ENCODE measurements around the gene SUSD1.

DNA sequence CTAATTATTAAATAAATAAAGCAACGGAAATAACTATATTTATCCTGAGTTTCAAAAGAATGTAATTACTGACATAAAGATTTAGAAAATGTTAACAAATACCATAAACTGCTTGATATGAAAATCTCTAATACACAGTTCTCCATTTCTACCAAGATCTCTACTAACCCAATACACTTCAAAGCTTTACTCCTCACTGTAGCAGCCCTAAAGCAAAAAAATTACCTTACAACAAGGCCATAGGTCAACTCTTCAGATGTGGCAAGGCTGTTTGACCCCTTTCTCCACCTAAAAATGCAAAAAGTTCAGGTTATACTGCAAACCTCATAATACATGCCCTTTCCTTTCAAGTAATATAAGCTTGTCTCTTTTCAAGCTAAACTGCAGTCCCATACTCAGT lies 181.8 kb downstream of the SUSD1 start:
- TF ChIP-seq, protein P1, sequence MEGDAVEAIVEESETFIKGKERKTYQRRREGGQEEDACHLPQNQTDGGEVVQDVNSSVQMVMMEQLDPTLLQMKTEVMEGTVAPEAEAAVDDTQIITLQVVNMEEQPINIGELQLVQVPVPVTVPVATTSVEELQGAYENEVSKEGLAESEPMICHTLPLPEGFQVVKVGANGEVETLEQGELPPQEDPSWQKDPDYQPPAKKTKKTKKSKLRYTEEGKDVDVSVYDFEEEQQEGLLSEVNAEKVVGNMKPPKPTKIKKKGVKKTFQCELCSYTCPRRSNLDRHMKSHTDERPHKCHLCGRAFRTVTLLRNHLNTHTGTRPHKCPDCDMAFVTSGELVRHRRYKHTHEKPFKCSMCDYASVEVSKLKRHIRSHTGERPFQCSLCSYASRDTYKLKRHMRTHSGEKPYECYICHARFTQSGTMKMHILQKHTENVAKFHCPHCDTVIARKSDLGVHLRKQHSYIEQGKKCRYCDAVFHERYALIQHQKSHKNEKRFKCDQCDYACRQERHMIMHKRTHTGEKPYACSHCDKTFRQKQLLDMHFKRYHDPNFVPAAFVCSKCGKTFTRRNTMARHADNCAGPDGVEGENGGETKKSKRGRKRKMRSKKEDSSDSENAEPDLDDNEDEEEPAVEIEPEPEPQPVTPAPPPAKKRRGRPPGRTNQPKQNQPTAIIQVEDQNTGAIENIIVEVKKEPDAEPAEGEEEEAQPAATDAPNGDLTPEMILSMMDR (IDR thresholded peaks at IDR 0.05) = no peak
- TF ChIP-seq POLR2AphosphoS5 (IDR thresholded peaks at IDR 0.05; ENCODE audit: low read depth, low read length) = no peak
- TF ChIP-seq, protein P2, sequence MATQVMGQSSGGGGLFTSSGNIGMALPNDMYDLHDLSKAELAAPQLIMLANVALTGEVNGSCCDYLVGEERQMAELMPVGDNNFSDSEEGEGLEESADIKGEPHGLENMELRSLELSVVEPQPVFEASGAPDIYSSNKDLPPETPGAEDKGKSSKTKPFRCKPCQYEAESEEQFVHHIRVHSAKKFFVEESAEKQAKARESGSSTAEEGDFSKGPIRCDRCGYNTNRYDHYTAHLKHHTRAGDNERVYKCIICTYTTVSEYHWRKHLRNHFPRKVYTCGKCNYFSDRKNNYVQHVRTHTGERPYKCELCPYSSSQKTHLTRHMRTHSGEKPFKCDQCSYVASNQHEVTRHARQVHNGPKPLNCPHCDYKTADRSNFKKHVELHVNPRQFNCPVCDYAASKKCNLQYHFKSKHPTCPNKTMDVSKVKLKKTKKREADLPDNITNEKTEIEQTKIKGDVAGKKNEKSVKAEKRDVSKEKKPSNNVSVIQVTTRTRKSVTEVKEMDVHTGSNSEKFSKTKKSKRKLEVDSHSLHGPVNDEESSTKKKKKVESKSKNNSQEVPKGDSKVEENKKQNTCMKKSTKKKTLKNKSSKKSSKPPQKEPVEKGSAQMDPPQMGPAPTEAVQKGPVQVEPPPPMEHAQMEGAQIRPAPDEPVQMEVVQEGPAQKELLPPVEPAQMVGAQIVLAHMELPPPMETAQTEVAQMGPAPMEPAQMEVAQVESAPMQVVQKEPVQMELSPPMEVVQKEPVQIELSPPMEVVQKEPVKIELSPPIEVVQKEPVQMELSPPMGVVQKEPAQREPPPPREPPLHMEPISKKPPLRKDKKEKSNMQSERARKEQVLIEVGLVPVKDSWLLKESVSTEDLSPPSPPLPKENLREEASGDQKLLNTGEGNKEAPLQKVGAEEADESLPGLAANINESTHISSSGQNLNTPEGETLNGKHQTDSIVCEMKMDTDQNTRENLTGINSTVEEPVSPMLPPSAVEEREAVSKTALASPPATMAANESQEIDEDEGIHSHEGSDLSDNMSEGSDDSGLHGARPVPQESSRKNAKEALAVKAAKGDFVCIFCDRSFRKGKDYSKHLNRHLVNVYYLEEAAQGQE (IDR thresholded peaks at IDR 0.05; ENCODE audit: insufficient read depth in 1 of 2, low read depth in 2 of 2, low read length in 1 of 2) = no peak
